HEK293T (cell line): ENCODE measurements around the gene AGO1.
"Not testable (repeated sequence)": the region's sequence is repeated elsewhere in the genome, so short reads cannot be mapped to it uniquely, and the experiment has no call there.

Source experiments
- HDGF ChIP-seq: fragments of 450-650 bp; IDR thresholded peaks from 2 replicates; pipeline ENCODE4 v1.6.1; 2017; ENCODE audit warnings: antibody characterized with exemption, borderline replicate concordance
- SP1 ChIP-seq: fragments of 450-650 bp; IDR thresholded peaks from 2 replicates; pipeline ENCODE4 v1.6.1; 2017

- TF ChIP-seq SP1, HDGF: not testable (repeated sequence)
Observed at GRCh38 chr1:35888981-35889380, 6.0 kb downstream of the AGO1 start.
